GM19395 (cell line): ENCODE measurements around the gene FHIT.

ENCODE experiments used
- ATAC-seq: cut with Tn5 transposase; IDR thresholded peaks from one replicate; pipeline ENCODE4 v1.9.1; 2021; ENCODE audit warnings: mild to moderate bottlenecking, moderate library complexity; ENCODE audit not compliant: unreplicated experiment

FHIT gene

GRCh38 chr3:60435941-60436650 lies 815.2 kb downstream of the FHIT start:
- no peak for ATAC-seq

GRCh38 chr3:60434950-60435349 lies 816.3 kb downstream of the FHIT start:
- no peak for ATAC-seq

- no peak for ATAC-seq
These were observed 816.9 kb downstream of the FHIT start for GRCh38 chr3:60434323-60434722.

GRCh38 chr3:60431599-60431958 lies 819.7 kb downstream of the FHIT start:
- ATAC-seq: no peak

GRCh38 chr3:60430205-60430604 lies 821.0 kb downstream of the FHIT start:
- no peak for ATAC-seq

- no peak for ATAC-seq
These were observed 824.1 kb downstream of the FHIT start for GRCh38 chr3:60427109-60427508.

- ATAC-seq: no peak
These were observed 826.3 kb downstream of the FHIT start for GRCh38 chr3:60424942-60425341.

- ATAC-seq: no peak
These were observed 827.2 kb downstream of the FHIT start for GRCh38 chr3:60424034-60424433.

GRCh38 chr3:60423556-60423955 lies 827.7 kb downstream of the FHIT start:
- no peak for ATAC-seq

GRCh38 chr3:60421749-60422446 lies 829.4 kb downstream of the FHIT start:
- no peak for ATAC-seq

GRCh38 chr3:60417576-60417975 lies 833.7 kb downstream of the FHIT start:
- no peak for ATAC-seq

- no peak for ATAC-seq
These were observed 837.2 kb downstream of the FHIT start for GRCh38 chr3:60414011-60414410.

- ATAC-seq: no peak
These were observed 837.7 kb downstream of the FHIT start for GRCh38 chr3:60413551-60413950.

GRCh38 chr3:60403866-60404265 lies 847.4 kb downstream of the FHIT start:
- ATAC-seq: no peak

GRCh38 chr3:60402931-60403330 lies 848.3 kb downstream of the FHIT start:
- ATAC-seq: no peak

GRCh38 chr3:60399861-60400845 lies 851.1 kb downstream of the FHIT start:
- no peak for ATAC-seq

GRCh38 chr3:60399292-60399691 lies 852.0 kb downstream of the FHIT start:
- ATAC-seq: no peak

- ATAC-seq: no peak
These were observed 856.0 kb downstream of the FHIT start for GRCh38 chr3:60395173-60395762.

GRCh38 chr3:60393946-60394345 lies 857.3 kb downstream of the FHIT start:
- no peak for ATAC-seq

GRCh38 chr3:60392501-60392900 lies 858.8 kb downstream of the FHIT start:
- ATAC-seq: no peak

GRCh38 chr3:60391292-60391691 lies 860.0 kb downstream of the FHIT start:
- ATAC-seq: no peak
